ENCODE measurements around the gene PLA1A. TPM values are rescaled to one million over a fixed set of nuclear protein-coding genes. Genes with fewer than 3 reads are reported as not detected.

The PLA1A gene
- total and polyA plus RNA-seq, 2 of the 4 experiments (the other 2 are of a cell fraction) = not detected

DNA sequence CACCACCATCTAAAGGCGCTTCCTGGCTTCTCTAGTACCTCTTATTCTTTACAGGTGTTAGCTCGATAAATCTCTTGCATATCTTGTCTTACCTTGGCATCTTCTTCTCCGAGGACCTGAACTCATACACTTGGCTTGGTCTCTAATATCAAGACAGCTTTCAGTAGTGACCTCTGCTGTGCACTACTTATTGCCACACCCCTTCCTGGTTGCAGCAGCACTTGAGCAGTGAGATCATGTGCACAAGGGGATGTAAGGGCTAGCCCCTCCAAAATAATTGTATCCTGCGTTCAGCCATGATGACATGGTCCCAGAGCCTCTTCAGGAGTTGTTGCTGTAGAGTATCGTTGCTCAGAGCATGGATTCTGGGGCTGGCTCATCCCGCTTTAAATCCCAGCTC, 1.3 kb upstream of the PLA1A start:
- TF ChIP-seq NFE2L2 (IDR thresholded peaks at IDR 0.05; ENCODE audit: low read depth, low read length) (no peak), RCOR1 (IDR thresholded peaks at IDR 0.05; ENCODE audit: insufficient replicate concordance, low read length) (no peak), CEBPB (IDR thresholded peaks at IDR 0.05; ENCODE audit: low read depth, low read length) (no peak), CHD1 (IDR thresholded peaks at IDR 0.05; ENCODE audit: low read depth, low read length) (no peak), MAFK (IDR thresholded peaks at IDR 0.05; ENCODE audit: low read depth, low read length) (no peak), MAZ (IDR thresholded peaks at IDR 0.05; ENCODE audit: borderline replicate concordance, low read depth, low read length) (no peak), BHLHE40 (IDR thresholded peaks at IDR 0.05; ENCODE audit: low read depth, low read length) (no peak)
- TF ChIP-seq, protein P1, sequence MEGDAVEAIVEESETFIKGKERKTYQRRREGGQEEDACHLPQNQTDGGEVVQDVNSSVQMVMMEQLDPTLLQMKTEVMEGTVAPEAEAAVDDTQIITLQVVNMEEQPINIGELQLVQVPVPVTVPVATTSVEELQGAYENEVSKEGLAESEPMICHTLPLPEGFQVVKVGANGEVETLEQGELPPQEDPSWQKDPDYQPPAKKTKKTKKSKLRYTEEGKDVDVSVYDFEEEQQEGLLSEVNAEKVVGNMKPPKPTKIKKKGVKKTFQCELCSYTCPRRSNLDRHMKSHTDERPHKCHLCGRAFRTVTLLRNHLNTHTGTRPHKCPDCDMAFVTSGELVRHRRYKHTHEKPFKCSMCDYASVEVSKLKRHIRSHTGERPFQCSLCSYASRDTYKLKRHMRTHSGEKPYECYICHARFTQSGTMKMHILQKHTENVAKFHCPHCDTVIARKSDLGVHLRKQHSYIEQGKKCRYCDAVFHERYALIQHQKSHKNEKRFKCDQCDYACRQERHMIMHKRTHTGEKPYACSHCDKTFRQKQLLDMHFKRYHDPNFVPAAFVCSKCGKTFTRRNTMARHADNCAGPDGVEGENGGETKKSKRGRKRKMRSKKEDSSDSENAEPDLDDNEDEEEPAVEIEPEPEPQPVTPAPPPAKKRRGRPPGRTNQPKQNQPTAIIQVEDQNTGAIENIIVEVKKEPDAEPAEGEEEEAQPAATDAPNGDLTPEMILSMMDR (conservative IDR thresholded peaks at IDR 0.05; ENCODE audit: low read depth, low read length) = no peak
- no peak overlapping the region for H3K14ac ChIP-seq (replicated peaks; ENCODE audit: low read depth, low read length)
- H4K91ac ChIP-seq (ENCODE audit: insufficient read depth, low read depth, low read length) = no peak overlapping the region
- no peaks in the 10 kb centered on the region for H3K9me1 ChIP-seq (ENCODE audit: insufficient read depth, low read length)
- no peak overlapping the region for H3K4ac ChIP-seq (ENCODE audit: low read depth, low read length)
- no peak overlapping the region for H4K8ac ChIP-seq (ENCODE audit: low read depth in 2 of 2, low read length in 2 of 2)
- ATAC-seq (ENCODE audit: low read depth) = no peak
- H3K4me3 ChIP-seq (ENCODE audit: insufficient read depth, low read depth, low read length) = no peak overlapping the region
- H3K36me3 ChIP-seq (ENCODE audit: control insufficient read depth, insufficient read depth, low read length) = no peaks in the 10 kb centered on the region
- no peak overlapping the region for H2AK9ac ChIP-seq (replicated peaks; ENCODE audit: low read depth, low read length, poor library complexity)
- no peak overlapping the region for H2BK120ac ChIP-seq (ENCODE audit: low read depth, low read length)
- no peak overlapping the region for H3K23ac ChIP-seq (ENCODE audit: low read depth, low read length)
- in situ Hi-C loops (cut with MboI; ENCODE audit: low sequenced_read_pairs) = loop anchor here (25.0 kb wide), 1 partner anchor 709 kb away; no protein-coding TSS in a partner anchor
- POLR2A ChIA-PET (ENCODE audit: unreplicated experiment) = no interaction called here
- H3K4me2 ChIP-seq (ENCODE audit: low read depth, low read length) = no peak overlapping the region
- no peak overlapping the region for H4K5ac ChIP-seq (ENCODE audit: low read depth, low read length)
- no peak overlapping the region for H3K9ac ChIP-seq (ENCODE audit: low read depth, low read length)
- WGBS, 2 experiments (ENCODE audit: extremely low coverage in 2 of 2, insufficient read length in 1 of 2) = 83% methylated on average over 1 of the region's 6 CpGs; no CpG with 5 or more reads in 1 of the 2 experiments
- no peaks in the 10 kb centered on the region for H3K9me3 ChIP-seq (ENCODE audit: control insufficient read depth, insufficient read depth, low read length)
- no TSS peak for BruUV-seq (replicated peaks)
- no peaks in the 10 kb centered on the region for H4K20me1 ChIP-seq (ENCODE audit: insufficient read depth, low read length)
- intact Hi-C loops (cut with micrococcal nuclease) = no loop called here
- H3K18ac ChIP-seq (ENCODE audit: low read depth, low read length) = no peak overlapping the region
- no peak overlapping the region for H3K27ac ChIP-seq (ENCODE audit: insufficient read depth, low read length)
- H3K79me1 ChIP-seq (ENCODE audit: low read depth in 1 of 2, low read length in 2 of 2) = no peaks in the 10 kb centered on the region
- H2AK5ac ChIP-seq (ENCODE audit: low read depth, low read length) = no peak overlapping the region
- no peak overlapping the region for H2AFZ ChIP-seq (replicated peaks; ENCODE audit: low read length, poor library complexity)
- dilution Hi-C loops (cut with HindIII; ENCODE audit: low sequenced_read_pairs, unreplicated experiment) = no loop called here
- no peak overlapping the region for H3K56ac ChIP-seq (ENCODE audit: extremely low read depth, insufficient read depth, low read length)
- CTCF ChIA-PET = no interaction called here
- DNase-seq = no peak
- no peak overlapping the region for H2BK15ac ChIP-seq (ENCODE audit: low read depth, low read length)
- H3K27me3 ChIP-seq (ENCODE audit: control insufficient read depth, insufficient read depth, low read length) = peaks cover 28% of the 10 kb centered on the region
- no peak overlapping the region for H2BK20ac ChIP-seq (ENCODE audit: low read depth, low read length)
- no peak overlapping the region for H2BK5ac ChIP-seq (ENCODE audit: low read depth, low read length, poor library complexity, severe bottlenecking)
- H3K4me1 ChIP-seq (ENCODE audit: control insufficient read depth, insufficient read depth, low read length) = no peaks in the 10 kb centered on the region

Data from IMR-90 (cell line).